ENCODE measurements around the gene PDXK. TPM values are rescaled to one million over a fixed set of nuclear protein-coding genes. Genes with fewer than 3 reads are reported as not detected.
"Not testable (repeated sequence)": the region's sequence is repeated elsewhere in the genome, so short reads cannot be mapped to it uniquely, and the experiment has no call there.

Gene PDXK
- total RNA-seq, 1 experiment from 2014 or later: 119 TPM

DNA sequence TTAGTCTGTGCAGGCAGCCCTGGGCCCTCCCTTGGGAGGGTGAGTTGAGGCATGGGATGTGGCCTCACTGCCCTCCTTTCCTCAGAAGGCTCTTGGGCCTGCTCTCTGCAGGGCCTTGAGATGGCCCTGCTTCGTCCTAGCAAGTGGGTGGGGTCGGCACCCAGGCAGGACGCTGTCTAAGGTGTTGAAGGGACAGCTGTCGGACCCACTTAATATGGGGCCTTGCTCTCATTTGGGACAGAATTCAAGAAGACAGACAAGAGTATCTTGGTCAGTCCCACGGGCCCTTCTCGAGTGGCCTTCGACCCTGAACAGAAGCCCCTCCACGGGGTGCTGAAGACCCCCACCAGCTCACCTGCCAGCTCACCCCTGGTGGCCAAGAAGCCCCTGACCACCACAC lies 26.0 kb upstream of the PDXK start:
- DNase-seq: no peak
- H3K27me3 ChIP-seq: no peaks in the 10 kb centered on the region
- H3K36me3 ChIP-seq: peaks cover 75% of the 10 kb centered on the region

DNA sequence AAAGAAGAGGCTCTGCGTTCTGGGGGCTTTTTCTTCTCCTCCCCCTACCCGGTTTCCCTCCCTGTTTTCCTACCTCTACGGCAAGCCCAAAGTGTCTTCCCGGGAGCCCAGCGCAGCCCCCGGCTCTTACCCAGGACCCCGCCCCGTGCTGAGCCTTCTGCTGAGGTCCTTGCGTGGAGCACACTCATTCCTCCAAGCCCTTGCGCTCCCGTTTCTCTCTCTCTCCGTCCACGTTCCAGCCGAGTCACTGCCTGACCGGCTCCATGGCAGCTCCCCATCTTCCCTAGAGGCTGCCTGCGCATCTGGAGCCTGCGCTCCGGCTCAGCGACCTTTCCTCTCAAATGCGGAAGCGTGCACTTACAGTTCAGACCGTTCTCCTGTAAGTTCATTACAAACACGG lies 24.9 kb upstream of the PDXK start:
- H3K27me3 ChIP-seq: no peaks in the 10 kb centered on the region
- no peaks in the 10 kb centered on the region for H3K9me3 ChIP-seq
- no peak for DNase-seq
- no peak overlapping the region for H3K4me3 ChIP-seq
- H3K36me3 ChIP-seq: peaks cover 65% of the 10 kb centered on the region

More for the DNA sequence above, 26.0 kb upstream of the PDXK start:
- Histone ChIP-seq H3K4me3 (no peak overlapping the region), H3K9me3 (no peaks in the 10 kb centered on the region)

DNA sequence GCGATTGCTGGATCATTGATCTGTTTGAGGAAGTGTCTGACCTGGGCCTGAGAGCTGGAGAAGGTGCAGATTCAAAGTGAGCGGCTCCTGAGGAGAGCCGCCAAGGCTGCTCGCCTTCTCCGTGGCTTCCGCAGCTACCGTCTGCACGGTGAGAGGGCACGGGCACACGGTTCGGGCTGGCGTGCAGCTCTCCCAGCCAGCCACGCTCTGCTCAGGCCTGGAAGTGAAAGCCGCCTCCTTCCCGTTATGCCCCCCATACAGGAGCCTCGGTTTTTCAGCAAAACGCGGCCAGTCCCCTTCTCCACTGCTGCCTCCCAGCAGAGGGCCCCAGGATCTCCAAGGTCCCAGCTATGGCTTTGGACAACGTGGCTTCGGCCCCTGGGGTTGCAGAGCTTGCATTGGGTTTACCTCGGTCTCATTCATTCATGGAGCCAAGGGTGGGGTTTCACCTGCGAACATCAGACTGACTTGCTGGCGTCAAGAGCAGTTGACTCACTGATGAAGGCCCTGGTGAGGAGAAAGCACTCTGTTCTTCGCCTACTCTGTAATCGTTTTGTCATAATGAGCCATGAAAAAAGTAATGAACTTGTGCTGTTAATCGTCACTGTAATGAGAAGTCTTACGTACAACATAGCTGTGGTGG lies 24.4 kb upstream of the PDXK start:
- Histone ChIP-seq H3K27me3 (no peaks in the 10 kb centered on the region), H3K4me3 (no peak overlapping the region), H3K9me3 (no peaks in the 10 kb centered on the region), H3K36me3 (peaks cover 59% of the 10 kb centered on the region)
- no peak for DNase-seq

DNA sequence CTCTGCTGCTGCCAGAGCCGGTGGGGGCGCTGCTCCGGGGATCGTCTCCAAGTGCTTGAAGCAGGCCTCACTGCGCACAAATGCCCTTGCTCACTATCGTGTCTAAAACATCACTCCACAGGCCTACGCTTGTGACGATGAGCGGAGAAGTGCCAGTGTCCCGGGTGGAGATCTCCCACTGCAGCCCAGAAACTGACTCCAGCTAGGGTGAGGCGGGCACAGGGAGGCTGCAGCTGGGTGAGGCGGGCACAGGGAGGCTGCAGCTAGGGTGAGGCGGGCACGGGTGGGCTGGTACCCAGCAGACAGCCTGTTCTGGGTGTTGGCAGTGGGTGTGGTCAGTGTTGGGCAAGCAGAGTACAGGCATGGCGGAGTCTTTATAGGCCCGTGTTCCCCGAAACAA lies 22.7 kb upstream of the PDXK start:
- H3K36me3 ChIP-seq: peaks cover 43% of the 10 kb centered on the region
- no peaks in the 10 kb centered on the region for H3K9me3 ChIP-seq
- no peak overlapping the region for H3K4me3 ChIP-seq
- no peaks in the 10 kb centered on the region for H3K27me3 ChIP-seq
- no peak for DNase-seq

DNA sequence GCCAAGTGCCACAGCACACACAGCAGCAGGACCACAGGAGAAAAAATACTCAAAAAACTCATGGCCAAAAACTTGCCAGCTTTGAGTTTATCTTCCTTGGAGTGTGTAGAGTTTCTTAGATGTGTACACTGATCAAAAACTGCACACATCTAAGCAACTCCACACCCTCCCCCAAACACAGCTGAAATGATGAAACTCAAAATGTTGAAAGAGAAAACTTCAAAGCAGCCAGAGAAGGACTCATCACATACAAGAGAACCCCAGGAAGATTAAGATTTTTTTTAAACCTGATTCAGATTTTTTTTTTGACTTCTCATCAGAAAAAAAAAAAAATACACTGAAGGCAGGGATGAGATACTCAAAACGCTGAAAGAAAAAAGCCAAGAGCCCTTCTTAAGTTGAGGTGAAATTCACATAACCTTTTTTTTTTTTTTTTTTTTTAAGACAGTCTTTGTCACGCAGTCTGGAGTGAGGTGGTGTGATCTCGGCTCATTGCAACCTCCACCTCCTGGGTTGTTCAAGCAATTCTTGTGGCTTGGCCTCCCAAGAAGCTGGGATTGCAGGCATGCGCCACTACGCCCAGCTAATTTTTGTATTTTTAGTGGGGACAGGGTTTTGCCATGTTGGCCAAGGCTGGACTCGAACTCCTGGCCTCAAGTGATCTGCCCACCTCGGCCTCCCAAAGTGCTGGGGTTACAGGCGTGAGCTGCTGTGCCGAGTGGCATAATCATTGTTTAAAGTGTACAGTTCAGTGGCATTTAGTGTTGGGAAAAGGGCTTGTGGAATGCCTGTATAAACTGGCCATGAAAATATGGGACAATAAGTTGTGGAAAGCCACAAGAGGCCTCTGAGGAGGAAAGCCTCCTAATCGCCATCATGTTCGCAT lies 20.9 kb upstream of the PDXK start:
- DNase-seq: no peak
- H3K27me3 ChIP-seq: no peaks in the 10 kb centered on the region
- no peak overlapping the region for H3K4me3 ChIP-seq
- H3K9me3 ChIP-seq: no peaks in the 10 kb centered on the region
- peaks cover 29% of the 10 kb centered on the region for H3K36me3 ChIP-seq

DNA sequence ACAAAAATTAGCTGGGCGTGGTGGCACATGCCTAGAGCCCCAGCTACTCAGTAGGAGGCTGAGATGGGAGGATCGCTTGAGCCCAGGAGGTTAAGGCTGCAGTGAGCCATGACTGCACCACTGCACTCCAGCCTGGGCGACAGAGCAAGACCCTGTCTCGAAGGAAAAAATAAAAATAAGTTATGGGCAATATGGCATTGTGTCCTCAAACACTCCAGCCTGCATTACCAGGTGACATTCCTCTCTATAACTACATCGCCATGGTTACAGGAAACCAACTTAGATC lies 19.5 kb upstream of the PDXK start:
- not testable (repeated sequence) for H3K9me3 ChIP-seq, H3K4me3 ChIP-seq, H3K27me3 ChIP-seq, DNase-seq
- H3K36me3 ChIP-seq: peaks cover 18% of the 10 kb centered on the region

DNA sequence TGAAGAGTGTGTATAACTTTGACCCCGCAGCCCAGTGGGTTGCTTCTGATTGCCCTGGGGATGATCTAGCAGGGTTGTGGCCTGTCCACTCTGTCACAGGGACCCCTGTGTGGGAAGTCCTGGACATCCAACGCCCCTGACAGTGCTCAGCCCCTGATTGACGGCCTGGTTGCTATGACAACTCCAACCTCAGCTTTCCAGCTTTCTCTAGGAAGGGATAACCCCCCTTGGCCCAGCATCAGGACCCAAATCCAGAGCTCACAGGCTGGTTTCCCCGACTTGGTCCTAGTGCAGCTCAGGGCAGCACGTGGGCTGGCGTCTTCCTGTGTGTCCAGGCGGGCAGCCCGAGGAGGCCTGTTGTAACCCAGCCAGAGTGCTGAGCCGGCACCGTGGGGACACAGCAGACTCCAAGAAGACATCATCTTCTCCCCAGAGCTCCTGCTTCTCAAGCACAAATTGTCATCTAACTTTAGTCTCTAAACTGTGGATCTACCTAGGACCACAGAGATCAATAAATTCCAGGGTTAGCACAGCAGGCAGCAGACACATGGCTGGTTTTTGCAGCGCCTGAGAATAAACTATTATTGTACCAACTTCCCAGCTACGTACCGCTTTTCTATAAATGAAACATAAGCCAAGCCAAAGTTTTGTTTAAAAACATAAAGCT lies 18.9 kb upstream of the PDXK start:
- Histone ChIP-seq H3K9me3 (no peaks in the 10 kb centered on the region), H3K27me3 (no peaks in the 10 kb centered on the region), H3K36me3 (peaks cover 13% of the 10 kb centered on the region), H3K4me3 (no peak overlapping the region)
- no peak for DNase-seq

DNA sequence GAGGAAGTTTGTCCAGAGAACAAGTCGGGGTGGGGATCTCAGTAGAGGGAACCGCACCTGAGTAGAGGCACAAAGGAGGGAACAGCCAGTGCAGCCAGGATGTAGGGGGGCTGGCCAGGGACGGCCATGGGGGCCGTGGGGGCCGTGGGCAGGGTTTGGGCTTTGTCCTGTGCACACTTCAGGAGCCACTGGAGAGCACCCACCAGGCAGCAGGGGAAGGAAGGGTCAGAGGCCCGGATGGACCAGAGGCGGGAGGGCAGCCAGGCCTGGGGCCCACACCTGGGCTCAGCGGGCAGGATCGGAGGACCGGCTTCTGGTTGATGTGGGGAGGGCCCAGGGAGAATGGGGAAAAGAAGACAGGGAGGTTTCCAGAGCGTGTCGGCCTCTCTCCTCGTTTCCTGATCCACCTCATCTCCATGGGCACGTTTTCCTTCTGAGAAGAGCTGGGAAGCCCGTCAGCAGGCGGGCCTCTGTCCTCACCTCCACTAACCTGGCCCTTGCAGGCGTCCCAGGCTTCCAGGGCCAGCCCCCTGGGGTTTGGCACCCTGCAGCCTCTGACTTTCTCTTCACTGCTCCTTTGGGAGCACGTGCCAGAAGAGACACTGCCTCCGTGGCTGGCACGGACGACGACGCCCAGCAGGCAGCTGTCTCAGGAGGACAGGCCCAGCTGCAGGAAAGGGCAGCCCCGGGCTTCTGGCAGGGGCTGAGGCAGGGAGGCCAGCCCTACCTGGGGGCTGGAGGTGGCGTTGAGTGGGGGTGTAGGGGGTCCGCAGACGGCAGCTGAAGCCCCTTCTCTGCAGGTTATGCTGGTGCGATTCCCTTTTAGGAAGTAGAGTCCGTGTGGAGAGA lies 16.8 kb upstream of the PDXK start:
- H3K4me3 ChIP-seq: no peak overlapping the region
- H3K27me3 ChIP-seq: no peaks in the 10 kb centered on the region
- no peaks in the 10 kb centered on the region for H3K9me3 ChIP-seq
- H3K36me3 ChIP-seq: no peaks in the 10 kb centered on the region; the same call in 1 of the 2 replicates
- DNase-seq: no peak

DNA sequence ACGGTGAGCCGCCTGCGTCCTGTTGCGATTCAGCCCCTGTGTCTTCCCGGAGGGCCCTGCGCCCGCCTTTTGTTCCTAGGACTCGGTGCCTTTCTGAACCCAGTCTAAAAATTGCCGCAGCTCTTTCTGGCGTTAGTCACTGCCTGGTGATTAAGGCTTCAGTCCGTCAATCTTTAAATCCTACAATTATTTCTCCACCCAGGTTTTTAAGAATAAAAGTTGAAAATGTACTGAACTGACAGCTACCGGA lies 16.2 kb upstream of the PDXK start:
- Histone ChIP-seq H3K4me3 (no peak overlapping the region), H3K9me3 (no peaks in the 10 kb centered on the region), H3K27me3 (no peaks in the 10 kb centered on the region), H3K36me3 (no peaks in the 10 kb centered on the region; the same call in 1 of the 2 replicates)
- DNase-seq: no peak

DNA sequence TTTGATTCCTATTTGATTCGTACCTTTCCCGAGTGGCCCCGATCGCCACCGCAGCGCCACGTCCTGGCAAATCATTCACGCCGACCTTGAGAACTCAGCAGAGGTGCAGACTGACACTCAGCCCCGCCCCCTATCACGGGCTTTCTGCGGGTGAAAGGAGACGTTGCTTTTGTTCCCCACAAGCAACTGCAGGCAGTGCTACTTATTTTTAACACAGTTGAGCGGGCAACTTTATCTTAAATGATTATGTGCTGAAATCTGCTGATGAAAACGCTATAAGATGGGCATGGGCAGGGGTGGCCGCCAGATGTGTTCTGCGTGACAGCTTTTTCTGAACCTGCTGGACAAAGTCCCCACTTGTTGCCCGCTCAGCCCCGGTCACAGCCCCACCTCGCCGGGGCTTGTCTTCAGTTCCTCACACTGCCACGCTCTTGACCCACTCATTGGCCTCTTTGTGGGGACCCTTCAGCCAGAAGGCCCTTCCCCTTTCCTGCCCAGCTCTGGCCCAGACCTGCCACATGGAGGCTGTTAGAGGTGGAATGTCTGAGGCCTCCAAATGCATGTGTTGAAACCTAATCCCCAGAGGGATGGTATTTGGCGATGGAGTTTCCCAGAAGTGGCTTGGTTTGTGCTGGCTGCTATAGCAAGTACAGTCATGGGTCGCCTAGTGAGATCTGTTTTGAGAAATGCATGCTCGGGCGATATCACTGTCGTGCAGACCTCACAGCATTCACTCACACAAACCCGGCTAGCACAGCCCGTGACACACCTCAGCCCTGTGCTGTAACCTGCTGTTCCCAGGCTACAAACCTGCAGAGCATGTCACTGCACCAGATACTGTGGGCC lies 15.7 kb upstream of the PDXK start:
- no peaks in the 10 kb centered on the region for H3K27me3 ChIP-seq
- DNase-seq: no peak
- no peak overlapping the region for H3K4me3 ChIP-seq
- no peaks in the 10 kb centered on the region for H3K9me3 ChIP-seq
- no peaks in the 10 kb centered on the region; the same call in 1 of the 2 replicates for H3K36me3 ChIP-seq

DNA sequence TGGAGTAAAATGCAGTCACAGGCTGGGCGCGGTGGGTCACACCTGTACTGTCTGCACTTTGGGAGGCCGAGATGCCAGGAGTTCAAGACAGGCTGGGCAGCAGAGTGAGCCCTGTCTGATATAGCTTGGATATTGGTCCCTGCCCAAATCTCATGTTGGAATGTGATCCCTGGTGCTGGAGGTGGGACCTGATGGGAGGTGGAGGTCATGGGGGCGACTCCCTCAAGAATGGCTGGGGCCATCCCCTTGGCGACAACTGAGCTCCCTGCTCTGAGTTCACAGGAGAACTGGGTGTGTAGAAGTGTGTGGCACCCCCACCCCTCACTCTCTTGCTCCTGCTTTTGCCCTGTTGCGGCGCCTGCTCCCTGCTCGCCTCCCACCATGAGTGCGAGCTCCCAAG lies 11.5 kb upstream of the PDXK start:
- Histone ChIP-seq H3K4me3 (no peak overlapping the region), H3K9me3 (no peaks in the 10 kb centered on the region), H3K27me3 (no peaks in the 10 kb centered on the region), H3K36me3 (no peaks in the 10 kb centered on the region)
- DNase-seq: no peak

DNA sequence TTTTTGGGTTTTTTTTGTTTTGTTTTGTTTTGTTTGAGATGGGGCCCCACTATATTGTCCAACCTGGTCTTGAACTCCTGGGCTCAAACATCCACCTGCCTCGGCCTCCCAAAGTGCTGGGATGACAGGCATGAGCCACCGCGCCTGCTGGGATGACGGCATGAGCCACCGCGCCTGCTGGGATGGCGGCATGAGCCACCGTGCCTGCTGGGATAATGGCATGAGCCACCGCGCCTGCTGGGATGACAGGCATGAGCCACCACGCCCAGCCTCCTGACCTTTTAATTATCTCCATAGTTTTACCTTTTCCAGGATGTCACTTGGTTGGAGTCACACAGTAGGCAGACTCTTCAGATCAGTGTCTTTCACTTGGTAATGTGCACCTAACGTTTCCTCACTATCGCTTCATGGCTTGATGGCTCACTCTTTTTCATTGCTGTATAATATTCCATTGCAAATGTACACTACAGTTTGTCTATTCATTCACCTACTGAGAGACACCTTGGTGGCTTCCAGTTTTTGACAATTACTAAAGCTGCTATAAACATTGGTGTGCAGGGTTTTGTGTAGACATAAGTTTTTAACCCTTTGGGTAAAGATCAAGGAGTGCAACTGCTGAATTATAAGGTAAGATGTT lies 10.1 kb upstream of the PDXK start:
- DNase-seq: no peak
- H3K9me3 ChIP-seq: no peaks in the 10 kb centered on the region
- H3K4me3 ChIP-seq: no peak overlapping the region
- H3K27me3 ChIP-seq: no peaks in the 10 kb centered on the region
- no peaks in the 10 kb centered on the region for H3K36me3 ChIP-seq

DNA sequence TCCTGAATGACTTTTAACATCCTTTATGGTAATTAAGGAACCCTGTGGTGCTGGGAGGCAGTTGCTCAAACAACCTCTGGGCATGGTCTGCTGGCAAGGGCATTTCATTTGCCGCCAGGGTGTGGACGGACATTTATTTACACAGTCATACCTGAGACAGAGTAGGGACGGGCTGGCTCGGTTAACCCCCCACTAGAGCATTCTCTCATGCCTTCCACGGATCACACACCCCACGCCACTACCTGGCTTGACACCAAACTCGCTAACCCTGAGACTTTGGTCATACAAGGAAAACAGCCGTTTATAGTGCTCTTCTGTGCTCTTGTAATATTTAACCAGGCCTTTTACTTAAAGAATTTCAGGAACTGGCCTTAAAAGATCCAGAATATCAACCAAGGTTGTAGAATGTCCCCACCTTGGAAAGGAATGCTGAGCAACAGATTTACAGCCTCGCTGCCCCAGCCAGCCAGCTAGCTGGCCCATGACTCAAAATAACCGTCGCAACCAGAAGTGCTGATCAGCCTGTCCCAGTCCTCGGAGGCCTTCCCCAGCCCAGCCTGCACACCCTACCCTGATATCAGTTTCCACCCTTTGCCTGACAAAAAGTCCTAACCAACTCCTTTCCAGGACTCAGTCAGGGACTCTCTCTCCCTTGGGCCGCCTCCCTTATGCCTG lies 6.5 kb upstream of the PDXK start:
- DNase-seq: peak; percentile 88
- no peaks in the 10 kb centered on the region for H3K27me3 ChIP-seq
- H3K36me3 ChIP-seq: no peaks in the 10 kb centered on the region
- H3K9me3 ChIP-seq: no peaks in the 10 kb centered on the region
- H3K4me3 ChIP-seq: peak overlapping the region; percentile 5; the same call in 1 of the 2 replicates

DNA sequence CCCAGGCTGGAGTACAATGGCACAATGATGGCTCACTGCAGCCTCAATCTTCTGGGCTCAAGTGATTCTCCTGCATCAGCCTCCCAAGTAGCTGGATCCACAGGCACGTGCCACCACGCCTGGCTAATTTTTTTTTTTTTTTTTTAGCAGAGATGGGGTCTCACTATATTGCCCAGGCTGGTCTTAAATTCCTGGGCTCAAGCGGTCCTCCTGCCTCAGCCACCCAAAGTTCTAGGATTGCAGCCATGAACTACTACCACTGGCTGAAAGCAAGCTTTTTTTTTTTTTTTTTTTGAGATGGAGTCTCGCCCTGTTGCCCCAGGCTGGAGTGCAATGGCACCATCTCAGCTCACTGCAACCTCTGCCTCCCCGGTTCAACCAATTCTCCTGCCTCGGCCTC lies 5.8 kb upstream of the PDXK start:
- not testable (repeated sequence) for H3K36me3 ChIP-seq, DNase-seq, H3K4me3 ChIP-seq, H3K9me3 ChIP-seq, H3K27me3 ChIP-seq

DNA sequence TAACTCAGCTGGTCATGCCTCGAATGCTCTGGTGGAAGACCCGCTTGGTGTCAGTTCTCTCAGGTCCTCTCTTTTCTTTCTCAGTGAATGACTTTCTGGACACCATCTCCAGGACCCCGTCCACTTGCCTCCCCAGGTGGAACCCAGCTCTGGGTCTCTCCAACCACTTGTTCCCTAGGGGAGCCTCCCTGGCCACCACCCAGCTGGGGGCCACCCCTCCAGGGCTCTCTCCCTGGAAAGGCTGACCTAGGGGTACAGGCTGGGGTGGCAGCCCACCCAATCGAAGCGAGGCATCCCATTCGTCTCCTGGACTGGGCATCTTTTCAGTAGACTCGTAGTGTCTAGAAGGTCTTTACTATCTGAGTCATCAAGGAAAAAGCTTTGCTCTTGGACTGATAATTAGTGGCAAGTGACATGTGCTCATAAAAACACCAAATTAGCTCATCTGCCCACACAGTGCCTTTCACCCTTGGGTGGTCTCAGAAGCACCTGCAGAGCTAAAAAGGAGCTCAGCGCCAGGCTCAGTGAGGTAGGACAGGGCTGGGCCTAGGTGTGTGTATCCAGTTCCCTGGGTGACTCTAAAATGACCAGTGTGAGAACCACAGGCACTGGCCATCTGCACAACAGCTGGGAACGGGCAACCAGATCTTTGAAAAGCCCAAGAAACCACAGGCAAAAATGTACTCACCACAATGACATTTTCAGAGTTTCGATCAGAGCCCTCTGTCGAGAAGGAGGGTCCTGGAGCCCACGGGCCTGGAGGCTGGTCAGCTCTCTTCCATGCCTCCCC lies 2.4 kb upstream of the PDXK start:
- no peak for DNase-seq
- no peaks in the 10 kb centered on the region for H3K9me3 ChIP-seq
- peaks cover 10% of the 10 kb centered on the region for H3K36me3 ChIP-seq
- H3K4me3 ChIP-seq: no peak overlapping the region
- H3K27me3 ChIP-seq: no peaks in the 10 kb centered on the region

Data from MG63 (cell line).